GM21528 (cell line): Measurements from ENCODE around the gene DOCK1.

Experiments used
- ATAC-seq: cut with Tn5 transposase; IDR thresholded peaks from one replicate; pipeline ENCODE4 v1.9.1; 2021; ENCODE audit warnings: mild to moderate bottlenecking, moderate library complexity; ENCODE audit not compliant: unreplicated experiment, low FRiP score

DOCK1 gene

DNA sequence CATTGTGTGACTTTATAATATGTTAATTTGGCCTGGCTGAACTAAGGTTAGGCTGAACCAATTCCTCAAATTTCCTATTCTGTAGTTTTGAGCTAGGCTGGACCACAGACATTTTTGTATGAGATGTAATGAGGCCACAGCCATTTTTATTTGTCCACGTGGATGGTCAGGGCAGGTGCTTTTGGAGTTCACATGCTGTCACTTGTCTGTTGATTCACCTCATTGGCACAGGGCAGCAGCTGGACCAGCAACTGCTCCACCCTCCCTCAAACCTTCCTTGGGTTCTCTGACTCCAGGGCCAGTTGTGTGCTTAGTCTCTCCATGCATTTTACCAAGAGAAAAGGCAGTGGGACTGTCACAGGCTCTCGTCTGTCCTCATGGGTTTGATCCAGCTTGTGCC lies 567.7 kb downstream of the DOCK1 start:
- ATAC-seq, result no peak

GRCh38 chr10:127474501-127474900 lies 569.3 kb downstream of the DOCK1 start:
- no peak for ATAC-seq

DNA sequence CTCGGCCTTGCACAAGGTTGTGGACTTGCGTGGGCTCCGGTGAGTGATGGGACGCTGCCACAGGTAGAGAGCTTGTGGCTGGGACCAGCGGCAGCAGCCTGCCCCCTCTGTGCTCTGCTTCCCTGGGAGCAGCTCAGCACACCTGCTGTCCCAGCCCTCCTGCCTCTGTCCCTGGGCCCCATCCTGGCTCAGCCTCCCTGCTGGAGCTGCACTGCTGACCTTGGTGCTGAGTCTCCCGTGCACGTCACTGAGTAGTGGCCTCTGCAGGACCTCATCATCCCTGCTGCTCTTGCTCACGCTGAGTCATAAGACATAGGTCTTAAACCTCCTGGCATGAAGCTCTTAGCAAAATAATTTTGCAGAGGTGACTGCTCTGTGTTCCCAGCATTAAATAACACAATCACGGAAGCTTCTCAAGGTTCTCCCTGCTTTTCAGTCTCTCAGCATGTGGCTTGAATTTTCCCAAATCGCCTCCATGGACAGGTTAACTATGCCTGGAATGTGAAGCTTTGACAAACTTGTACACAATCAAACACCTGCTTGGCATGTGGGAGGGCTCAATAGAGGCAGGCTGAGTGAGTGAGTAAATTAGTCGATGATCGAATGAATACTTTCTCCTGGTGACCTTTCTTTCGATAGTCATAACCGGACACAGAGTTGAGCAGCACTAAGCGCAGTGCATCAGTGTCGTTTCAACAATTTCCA lies 580.1 kb downstream of the DOCK1 start:
- no peak for ATAC-seq

GRCh38 chr10:127486355-127486754 lies 581.1 kb downstream of the DOCK1 start:
- ATAC-seq, result no peak

DNA sequence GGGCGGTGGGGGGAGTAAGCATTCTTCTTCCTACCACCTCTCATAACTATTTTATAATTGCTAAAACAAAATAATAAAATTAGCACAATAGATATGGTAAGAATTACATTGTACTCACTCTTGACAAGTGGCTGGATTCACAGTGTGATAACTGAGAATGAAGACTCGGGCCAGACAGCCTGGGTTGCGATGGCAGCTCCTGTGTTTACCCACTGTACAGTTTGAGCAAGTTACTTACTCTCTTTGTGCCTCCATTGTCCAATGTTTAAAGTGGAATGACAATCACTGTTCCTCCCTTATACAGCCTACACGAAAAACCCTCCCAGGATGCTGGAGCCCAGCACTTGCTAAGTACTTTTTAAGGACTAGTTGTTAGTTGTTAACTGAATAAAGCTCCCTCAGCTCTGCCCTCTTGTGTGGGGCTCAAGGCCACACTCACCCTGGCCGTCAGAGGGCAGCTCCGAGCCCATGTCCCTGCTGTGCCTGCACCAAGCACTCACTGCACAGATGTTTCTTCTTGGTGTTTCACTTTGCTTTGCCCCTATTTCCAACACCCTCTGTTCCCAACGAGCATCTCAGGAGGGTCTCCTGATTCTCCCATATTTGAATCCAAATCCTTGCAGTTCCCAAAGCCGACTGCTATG lies 587.5 kb downstream of the DOCK1 start:
- no peak for ATAC-seq

GRCh38 chr10:127496035-127496434 lies 590.8 kb downstream of the DOCK1 start:
- no peak for ATAC-seq

- ATAC-seq, result no peak
Measured at GRCh38 chr10:127497685-127498084, 592.5 kb downstream of the DOCK1 start.

DNA sequence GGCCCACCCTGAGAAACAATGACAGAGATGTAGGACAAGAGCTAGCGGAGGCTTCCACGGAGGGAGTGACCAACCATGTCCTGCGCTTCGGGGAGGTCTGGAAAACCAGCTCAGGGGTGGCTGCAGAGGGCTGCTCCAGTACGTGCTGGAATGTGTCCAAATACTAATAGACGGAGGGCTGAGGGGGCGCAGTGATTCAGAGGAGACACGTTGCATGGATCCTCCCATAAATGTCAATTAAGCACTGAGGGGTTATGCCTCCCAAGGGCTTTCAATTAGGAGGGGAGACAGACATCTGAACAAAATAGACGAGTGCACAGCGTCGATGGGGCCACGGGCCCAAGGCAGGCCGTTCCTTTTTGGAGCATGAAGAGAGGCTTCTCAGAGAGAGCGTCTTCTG lies 592.9 kb downstream of the DOCK1 start:
- no peak for ATAC-seq

GRCh38 chr10:127500127-127500526 lies 594.9 kb downstream of the DOCK1 start:
- no peak for ATAC-seq
